Kasumi-1 (cell line): ENCODE measurements around the gene SHB.
A peak's percentile ranks its signal among the peaks of the same experiment; 100 is the strongest.

Experiments
- DNase-seq, 2 experiments: peaks; one replicate each; lab custom pipeline; 2025; lab: John Stamatoyannopoulos, UW

The SHB gene

DNA sequence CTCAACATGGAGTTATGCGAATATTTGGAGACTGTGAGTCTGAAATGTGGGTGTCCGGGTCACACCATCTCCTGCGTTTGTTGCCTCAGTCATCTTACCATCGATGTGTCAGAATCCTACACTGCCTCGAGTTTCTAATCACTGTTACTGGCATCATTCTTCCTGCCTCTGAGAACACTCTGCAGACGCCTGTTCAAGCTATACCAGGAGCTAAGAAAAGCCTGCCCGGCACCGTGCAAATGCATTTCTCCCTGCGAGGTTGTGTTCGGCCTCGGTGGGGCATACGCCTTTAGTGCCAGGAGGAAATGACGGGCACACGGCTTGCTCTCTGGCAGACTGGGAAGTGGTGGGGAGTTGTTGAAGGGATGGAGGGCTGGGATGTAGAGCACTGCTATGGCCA lies 133.9 kb downstream of the SHB start:
- DNase-seq: no peak

DNA sequence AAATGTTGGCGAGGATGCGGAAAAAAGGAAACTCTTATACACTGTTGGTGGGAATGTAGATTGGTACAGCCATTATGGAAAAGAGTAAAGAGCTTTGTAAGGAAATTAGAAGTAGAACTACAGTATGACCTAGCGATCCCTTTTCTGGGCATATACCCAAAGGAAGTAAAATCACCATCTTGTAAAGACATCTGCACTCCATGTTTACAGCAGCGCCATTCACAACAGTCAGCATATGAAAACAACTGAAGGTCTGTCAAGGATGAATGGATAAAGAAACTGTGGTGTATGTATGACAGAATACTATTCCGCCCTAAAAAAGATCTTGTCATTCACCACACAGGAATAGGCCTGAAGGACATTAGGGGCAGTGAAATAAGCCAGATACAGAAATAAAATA lies 137.4 kb downstream of the SHB start:
- no peak for DNase-seq

DNA sequence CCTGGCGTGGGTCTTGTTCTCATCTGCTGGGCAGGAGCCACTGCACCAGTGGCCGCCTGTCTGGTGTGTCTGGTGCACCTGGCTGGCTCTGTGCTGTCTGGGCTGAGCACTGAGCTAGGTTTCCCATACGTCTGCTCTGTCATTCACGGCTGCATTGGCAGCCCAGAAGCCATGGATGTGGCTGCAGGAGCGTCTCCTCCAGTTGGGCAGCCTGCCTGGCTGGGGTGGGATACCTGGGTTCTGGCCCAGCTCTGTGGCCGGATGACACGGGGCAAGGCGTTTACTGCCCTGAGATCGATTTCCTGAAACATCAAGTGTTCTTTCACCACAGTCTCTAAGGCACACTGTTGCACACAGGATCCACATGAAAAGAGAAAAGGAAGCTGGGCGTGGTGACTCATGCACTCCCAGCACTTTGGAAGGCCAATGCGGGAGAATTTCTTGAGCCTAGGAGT lies 139.6 kb downstream of the SHB start:
- peak; percentile 81 to 84 for DNase-seq

DNA sequence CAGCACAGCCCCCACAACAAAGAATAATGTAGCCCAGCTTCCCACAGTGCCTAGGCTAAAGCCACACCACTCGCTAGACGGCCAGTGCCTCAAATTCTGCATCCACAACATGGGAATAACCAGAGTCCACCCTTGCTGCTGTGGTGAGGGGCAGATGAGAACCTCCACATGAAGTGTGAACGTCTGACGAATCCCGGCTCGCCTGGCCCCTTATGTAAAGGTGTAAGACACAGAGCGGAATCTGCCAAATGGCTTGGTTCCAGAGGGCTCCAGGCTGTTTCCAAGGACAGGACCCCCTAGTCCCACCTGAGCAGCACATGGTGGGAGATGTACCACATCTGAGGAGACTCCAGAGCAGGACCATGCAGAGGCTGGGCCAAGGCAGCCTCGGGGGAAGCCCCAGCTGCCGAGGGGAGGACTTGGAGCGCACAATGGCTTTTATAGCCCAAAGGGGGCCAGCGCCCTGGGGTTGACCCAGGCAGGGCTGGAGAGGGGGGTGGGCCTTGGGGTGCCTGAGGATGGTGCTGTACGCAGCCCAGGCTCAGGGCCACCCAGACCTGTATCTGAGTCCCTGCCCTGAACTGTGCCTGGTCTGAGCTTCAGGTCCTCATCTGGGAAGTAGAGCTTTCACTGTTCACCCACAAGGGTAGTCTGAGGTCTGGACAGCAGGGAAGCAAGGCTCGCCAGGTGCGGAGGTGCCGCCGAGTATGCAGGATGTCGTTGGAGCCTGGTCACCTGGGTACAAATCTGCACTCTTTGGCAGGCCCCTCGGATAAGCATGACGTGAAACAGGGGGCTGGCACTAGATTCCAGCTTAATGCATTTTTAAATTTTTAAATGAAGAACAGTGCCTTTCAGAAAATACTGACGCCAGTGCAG lies 140.2 kb downstream of the SHB start:
- DNase-seq: no peak

DNA sequence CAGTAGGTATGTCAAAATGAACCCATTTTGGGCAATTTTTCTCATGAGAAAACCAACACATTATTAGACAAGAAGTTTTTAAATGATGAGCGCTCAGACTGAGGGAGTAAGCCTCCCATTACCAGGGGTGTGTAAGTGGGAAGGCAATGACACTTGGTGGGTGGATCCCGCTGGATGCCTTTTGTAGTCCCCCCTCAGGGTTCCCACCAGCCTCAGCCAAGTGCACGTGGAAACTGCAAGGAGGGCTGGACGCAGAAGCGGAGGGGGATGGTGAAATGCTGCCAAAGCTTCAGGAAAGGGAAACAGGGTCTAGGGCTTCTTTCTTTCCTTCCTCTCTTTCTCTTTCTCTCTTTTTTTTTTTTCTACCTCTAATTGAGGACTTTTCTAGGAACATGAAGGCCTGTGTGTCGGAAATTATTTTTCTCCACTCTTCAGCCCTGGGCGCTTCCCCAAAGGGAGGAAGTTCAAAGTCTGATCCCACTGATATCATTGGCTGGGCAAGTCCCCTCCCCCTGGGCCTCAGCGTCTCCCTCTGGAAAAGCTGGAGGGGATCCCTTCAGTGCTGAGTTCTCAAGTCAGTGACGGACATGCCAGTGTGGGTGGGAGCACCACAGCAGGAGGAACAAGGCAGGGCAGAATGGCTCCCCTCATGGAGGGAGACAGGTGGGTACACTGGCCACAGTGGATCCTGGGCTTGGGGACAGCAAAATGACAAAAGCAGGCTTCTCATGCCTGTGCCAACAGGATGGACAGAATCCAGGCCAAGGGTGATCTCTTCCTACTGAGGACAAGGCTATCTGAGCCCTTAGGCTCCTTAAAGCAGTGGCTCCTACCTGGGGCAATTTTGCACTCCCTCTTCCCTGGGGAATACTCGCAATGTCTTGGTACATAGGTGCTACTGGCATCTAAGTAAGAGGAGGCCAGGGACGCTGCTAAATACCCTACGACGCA lies 141.2 kb downstream of the SHB start:
- no peak for DNase-seq

DNA sequence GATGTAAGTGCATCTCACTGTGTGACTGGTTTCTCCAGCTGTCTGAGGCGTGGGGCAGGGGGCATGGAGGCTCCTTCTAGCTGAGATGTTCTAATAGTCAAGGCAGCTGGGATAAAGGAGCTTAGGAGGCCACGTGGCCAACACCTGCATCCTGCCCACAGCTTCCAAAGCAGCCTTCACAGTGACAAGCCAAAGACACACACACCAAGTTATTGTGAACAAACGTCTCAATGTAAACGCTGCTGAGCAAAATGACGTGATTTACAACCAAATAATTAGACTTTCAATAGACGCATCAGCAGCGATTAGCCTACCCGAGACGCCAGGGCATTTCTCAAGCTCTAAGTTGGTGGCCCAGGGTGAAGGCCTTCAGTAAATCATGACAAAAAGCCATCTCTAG lies 141.9 kb downstream of the SHB start:
- no peak for DNase-seq

DNA sequence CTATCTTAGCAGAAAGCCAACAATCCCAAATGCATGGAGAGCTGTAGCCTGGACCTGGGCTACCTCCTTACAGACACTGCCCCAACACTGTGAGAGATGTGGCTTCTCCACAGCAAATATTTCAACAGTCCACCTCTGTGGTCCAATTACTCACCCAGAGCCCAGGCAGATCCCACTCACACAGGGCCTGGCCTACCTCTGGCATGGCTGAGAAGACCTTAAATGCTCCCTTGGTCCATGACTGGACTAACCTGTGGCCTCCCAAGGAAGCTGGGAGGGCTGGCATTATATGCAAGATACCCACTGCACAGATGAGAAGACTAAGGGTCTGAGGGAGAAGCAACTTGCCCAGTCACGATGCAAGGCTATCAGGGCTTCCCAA lies 142.3 kb downstream of the SHB start:
- no peak for DNase-seq

DNA sequence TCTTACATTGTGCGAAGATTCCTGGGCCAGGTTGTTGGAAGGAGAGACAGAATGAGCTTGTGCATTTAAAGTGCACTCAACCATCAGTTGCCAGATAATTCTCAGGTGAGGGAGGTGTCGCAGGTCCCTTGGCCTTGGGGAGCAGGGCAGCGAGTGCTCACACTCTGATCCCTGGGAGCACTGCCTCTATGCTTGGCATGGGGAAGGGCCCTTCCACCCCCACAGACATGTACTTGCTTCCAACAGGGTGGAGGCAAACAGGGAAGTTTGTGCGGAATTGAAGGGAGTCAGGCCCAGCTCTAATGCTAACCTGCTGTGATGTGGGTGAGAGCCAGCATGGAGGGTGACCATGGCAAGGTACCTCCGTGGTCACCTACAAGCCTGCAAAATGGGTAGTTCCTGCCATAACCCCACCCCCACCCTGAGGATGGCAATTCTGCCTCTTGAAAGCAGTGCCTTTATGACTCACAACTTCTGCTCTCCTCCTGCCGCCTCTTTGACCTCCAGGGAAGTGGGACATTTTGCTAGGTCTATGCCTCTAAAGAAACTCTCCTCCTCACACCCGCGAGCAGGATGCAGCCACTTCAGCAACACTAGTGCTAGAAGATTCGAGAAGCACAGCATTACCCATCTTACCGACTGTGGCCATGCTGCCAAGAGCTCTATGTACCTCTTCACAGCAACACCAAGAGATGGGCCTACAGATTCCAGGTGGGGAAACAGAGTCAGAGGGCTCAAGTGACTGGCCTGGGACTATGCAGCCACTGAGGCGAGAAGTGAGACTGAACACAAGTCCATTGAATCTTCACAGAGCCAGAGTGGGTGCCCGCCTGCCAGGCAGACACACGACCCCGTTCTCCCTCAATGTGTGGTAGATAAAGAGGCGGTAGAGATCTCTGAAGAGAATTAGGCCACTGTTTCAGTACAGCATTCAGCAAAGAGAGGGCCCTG lies 143.0 kb downstream of the SHB start:
- DNase-seq: peak; percentile 19 to 25

DNA sequence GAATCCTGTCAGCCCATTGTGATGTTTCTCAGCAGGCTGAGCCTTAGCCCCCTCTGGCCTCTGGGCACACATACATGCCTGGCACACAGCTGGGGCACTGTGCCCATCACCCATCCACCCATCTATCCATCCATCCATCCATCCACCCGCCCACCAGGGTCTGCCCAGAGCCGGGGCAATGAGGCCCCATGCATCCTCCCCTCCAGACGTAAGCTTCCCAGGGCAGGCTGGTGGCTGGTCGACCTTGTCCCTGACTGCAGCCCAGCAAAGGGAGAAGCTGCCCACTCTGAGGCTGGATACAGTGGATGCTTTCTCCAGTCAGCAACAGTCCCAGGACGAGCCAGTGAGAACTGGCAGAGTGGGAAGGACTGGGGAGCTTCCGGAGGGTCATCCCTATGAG lies 144.0 kb downstream of the SHB start:
- DNase-seq: no peak

DNA sequence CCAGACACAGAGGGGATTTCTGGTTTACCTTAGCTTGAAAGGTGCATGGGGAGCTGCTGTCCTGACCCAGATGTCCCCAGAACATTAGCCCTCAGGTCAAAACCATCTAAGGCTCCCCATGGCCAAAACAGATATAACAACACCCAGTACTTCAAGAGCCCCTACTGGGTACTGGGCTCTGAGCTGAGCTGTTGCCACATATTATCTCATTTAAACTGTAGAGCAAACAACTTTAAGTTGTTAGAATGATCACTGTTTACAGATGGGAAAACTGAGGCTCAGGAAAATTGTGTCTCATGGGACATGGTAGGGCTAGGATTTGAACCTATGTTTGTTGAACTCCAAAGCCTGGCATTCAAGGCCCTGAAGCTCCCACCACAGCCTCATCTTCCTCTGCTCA lies 144.5 kb downstream of the SHB start:
- no peak for DNase-seq

DNA sequence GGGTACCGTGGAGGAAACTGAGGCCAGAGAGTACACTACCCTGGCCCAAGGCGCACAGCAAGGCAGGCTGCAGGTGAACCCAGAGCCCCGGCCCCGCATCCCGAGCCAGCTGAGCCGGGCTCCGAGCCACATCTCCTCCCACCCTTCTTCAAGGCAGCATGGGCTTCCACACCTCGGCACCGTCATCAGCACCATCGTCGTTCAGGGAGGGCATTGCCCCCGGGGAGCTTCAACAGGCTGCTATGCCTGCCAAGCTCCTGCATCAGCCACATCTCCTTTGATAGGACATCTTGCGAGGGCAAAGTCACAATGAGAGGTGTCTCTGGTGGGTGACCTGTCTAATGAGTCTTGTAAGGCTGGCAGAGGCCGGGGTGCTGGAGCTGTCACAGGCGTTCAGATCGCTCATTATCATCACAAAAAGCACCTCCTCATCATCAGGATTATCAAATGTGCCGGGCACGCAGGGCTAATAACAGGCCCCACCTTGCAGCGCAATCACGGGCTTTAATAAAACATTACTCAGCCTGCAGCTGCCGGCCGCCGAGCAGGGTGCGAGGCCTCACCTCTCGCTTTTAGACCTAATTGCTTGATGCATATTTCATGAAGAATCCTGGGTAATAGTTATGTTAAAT lies 145.1 kb downstream of the SHB start:
- no peak for DNase-seq

DNA sequence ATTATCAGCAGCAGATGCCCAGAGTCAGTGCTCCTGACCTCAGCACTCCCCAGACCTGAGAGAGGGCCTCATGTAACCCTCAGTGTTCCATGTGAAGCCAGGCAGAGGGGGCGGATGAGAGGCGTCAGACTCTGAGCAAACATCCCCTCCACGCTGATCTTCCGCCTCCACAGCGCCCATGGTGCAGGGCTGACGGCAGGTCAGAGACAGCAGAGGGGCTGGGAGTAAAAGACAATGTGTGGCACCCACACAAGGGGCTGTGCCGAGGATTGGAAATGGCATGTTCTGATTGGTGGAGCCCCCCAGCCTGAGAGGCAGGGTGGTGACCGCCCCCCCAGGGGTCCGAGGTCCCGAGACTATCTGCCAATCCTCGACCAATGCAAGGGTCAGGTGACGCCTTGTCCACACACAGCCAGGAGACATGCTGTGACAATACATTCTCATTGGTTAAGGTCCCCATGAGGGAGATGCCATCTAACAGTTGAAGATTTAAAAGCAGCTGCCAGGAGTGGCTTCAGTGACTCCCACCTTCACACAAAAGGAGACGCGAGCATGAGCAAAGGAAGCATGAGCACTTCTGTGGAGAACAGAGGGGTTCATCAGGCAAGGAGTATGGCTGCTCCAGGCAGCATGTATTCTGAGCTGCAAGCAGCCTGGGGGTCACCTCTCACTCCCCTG lies 145.8 kb downstream of the SHB start:
- no peak for DNase-seq

DNA sequence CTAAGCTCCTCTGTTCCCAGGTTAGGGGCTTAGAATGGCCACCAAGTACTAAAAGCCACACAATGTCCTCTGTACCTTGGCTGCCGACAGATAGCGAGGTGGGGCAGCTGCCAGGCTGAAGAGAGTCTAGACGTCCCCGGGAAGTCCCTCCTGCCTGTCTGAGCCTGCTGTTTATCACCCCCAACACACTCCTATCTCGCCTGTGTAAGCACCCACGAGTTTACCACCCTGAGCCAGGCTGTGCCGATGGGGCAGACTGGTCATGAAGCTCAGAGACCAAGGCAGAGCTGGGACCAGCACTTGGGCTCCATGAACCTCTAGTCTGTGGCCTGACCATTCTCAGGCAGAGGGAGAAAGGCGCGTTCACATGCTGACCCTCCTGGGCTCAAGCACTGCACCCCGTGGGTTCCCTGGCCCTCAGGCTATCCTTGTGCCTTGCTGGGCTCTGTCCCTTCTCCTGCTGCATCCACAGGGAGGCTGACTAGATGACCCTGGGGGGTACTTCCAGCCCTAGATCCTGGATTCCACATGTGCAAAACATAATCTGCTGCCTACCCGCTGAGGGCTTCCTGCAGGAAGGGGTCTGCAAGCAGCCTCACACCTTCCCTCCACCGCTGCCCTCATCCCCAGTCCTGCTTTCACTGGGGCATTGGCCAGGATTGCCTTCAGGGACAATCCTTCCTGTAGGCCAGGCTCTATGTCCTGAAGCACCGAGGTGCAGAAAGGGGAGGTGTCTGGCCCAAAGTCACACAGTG lies 146.5 kb downstream of the SHB start:
- no peak for DNase-seq

DNA sequence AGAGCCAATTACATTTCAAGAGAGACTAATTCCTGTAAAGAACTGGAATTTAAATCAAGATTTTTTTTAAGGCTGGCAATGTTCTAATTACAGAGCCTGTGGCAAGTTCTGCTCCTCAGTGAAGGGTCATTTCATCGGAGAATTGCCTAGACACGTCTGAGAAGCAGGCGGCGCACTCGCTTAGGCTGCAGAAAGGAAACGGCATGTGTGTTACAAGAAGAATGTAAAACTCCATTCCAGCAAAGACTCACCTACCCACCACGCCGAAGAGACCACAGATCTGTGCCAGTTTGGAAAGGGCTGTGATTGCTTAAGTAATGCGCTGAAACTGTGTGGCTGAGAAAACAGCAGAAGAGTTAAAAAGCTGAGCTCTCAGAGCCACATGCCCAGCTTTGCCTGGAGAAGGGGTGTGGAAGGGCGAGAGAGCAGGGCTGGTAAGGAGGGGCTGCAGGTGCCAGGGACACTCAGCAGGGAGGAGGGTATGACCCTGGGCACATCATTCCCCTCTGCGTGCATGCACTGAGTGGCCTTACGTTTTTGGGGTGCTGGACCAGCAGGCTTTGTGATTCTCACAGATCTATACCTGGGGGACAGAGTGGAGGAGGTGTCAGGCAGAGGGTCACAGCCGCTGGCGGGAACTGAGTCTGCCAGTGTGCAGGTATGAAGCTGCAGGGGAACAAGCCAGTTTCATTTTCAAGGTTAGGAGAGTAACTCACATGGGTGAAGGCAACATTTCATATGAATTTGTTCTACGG lies 147.3 kb downstream of the SHB start:
- no peak for DNase-seq

DNA sequence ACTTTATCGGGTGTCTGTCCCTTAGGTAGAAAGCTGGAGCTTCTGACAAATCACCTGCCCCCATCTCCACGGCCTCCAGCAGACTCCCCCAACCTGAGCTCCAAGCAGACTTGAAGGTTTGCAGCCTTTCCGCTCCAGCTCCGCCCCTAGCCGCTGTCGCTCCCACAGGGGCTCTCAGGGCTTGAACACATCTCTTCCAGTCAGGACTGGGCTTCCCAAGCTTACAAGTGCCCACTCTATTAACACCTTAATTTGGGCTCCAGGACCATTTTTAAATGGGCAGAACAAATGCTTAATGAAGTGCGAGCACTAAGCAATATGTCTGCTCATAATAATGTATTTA lies 147.9 kb downstream of the SHB start:
- no peak for DNase-seq

DNA sequence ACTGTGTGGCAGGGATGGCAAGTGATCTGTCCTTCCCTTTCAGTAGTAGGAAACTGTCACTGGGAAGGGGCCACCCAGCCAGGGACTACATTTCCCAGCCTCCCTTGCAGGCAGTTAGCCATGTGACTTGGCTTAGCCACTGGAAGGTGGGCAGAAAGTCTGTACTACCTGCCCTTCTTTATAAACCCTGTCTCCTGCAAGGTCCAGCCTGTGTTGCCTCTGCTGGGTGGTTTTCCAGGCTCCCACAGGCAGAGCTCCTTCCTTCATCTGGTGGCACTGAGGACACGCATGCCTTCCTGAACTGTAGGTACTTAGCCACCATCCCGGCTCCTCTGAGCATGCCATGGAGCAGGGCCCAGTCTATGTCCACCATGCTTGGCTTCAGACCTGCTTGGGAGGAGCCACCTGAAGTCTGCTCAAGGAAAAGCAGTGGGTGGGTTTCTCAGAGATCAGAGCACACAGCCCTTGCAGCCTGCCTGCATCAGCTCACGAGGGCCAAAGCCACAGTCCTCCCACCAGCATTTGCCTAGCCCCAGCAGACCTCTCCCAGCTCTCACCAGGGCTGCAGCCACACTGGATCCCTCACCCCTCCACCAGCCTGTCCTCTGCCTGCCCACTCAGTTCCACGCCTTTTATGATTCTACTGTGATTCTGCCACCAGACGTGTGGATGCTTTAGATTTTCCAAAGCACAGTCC lies 148.4 kb downstream of the SHB start:
- DNase-seq: peak in 1 of 2 experiments; percentile 11

DNA sequence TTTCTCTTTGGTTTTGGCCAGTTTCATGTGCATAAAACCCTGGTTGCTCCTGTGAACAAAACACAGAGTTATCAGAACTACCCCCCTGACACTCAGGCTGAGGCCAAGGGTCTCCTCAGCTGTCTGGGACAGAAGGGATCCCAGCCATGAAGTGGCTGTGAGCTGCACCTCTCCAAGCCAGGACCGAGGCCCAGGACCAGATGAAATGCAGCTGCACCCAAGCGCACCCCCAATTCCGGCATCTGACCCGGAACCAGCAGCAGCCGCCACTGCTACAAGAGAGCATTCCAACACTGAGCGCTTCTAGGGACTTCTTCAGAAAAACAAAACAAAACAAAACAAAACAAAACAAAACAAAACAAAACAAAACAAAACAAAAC lies 149.1 kb downstream of the SHB start:
- DNase-seq: no peak

DNA sequence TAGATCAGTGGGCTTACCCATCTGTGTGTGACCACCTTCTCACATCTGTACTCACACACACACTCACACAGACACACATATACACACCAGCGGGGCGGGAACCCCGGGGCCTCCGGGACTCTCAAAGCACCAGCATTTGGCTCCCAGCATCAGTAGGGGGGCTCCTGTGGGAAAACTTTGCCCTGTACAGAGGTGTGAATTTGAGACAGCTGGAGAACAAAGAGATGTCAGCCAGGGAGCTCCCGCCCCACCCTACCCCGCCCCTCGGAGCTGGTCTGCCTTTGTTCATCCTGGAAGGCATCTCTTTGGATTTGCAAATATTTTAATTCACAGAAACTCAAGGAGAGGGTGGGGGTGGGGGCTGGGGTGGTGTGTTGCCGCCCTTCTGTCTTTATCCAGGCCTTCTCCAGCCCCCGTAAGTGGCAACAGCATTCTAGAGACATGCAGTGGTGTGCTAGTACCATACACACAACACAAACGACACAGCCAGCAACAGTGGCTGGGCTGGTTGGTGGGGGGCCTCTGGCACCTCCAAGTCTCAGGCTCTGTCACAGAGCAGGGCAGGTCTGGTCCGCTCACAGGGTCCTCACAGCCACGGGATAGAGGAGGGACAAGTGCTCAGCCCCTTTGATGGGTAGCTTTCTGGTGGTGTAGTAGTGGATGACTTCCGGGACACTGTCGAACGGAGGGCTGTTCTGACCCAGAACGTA lies 149.6 kb downstream of the SHB start:
- DNase-seq: no peak
